Mammary epithelial cell (primary cell): Measurements from ENCODE around the gene BLACAT1.

Source experiments
- EZH2 ChIP-seq: IDR thresholded peaks from 2 replicates; pipeline ENCODE4 v1.6.1; 2012; ENCODE audit warnings: low read length, inconsistent platforms, borderline replicate concordance
- TF ChIP-seq, protein P1 (sequence below), 2 donors: IDR thresholded peaks in 1 of 2; conservative IDR thresholded peaks in 1 of 2; 2 replicates each; pipeline ENCODE4 v1.5.1; 2011 to 2012; ENCODE audit warnings: inconsistent platforms in 2 of 2, low read length in 2 of 2, mild to moderate bottlenecking in 2 of 2, control low read depth in 1 of 2, low read depth in 1 of 2; ENCODE audit not compliant: insufficient read depth in 1 of 2; ENCODE audit errors: extremely low read depth in 1 of 2

DNA sequence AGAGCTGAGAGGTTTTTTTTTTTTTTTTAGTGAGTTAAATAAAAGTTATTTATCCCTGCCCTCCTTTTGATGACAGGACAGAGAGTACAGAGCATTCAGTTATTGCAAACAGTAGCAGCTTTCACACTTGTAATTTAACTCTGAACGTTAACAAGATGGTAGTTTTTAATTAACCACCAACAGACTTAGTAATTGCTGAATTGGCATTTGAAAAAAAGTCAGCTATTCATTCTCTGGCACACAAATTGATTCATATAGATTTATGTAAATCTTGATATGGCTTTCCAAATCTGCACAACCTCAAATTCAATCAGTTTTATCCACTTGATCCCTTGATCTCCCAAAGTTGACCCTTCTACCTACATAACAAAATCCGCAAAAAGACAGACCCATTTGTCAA lies 34.9 kb downstream of the BLACAT1 start:
- TF ChIP-seq, protein P1, sequence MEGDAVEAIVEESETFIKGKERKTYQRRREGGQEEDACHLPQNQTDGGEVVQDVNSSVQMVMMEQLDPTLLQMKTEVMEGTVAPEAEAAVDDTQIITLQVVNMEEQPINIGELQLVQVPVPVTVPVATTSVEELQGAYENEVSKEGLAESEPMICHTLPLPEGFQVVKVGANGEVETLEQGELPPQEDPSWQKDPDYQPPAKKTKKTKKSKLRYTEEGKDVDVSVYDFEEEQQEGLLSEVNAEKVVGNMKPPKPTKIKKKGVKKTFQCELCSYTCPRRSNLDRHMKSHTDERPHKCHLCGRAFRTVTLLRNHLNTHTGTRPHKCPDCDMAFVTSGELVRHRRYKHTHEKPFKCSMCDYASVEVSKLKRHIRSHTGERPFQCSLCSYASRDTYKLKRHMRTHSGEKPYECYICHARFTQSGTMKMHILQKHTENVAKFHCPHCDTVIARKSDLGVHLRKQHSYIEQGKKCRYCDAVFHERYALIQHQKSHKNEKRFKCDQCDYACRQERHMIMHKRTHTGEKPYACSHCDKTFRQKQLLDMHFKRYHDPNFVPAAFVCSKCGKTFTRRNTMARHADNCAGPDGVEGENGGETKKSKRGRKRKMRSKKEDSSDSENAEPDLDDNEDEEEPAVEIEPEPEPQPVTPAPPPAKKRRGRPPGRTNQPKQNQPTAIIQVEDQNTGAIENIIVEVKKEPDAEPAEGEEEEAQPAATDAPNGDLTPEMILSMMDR (conservative IDR thresholded peaks at IDR 0.05 in 1 of 2, IDR thresholded peaks at IDR 0.05 in 1 of 2; ENCODE audit: extremely low read depth in 1 of 2, insufficient read depth in 1 of 2, low read depth in 1 of 2, low read length in 2 of 2) = no peak
- TF ChIP-seq EZH2 = no peak
